GM19452 (cell line): ENCODE data around the gene RDX.
A peak's percentile ranks its signal among the peaks of the same experiment; 100 is the strongest.
"Not testable (repeated sequence)": the region's sequence is repeated elsewhere in the genome, so short reads cannot be mapped to it uniquely, and the experiment has no call there.

Experiments
- ATAC-seq: cut with Tn5 transposase; IDR thresholded peaks from one replicate; pipeline ENCODE4 v1.9.1; 2021; ENCODE audit not compliant: unreplicated experiment

The RDX gene

DNA sequence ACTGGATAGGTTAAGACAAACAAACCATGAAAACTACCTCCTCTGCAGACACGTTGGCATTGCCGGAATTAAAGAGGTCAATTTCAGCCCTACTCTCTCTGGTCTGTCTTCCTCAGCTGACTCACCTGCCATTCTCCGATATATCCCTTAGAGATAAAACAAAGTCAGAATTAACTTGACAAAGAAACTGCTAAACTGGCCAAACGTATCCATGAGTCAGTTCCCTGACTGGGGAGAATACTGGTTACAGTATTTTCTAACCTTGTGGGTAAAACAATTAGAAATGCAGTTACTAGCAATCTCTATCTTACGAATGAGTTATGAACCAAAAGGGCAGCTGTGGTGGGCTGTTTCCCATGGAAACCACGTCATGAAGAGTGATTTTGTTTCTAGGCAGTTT is 96.2 kb downstream of the RDX start:
- no peak for ATAC-seq

DNA sequence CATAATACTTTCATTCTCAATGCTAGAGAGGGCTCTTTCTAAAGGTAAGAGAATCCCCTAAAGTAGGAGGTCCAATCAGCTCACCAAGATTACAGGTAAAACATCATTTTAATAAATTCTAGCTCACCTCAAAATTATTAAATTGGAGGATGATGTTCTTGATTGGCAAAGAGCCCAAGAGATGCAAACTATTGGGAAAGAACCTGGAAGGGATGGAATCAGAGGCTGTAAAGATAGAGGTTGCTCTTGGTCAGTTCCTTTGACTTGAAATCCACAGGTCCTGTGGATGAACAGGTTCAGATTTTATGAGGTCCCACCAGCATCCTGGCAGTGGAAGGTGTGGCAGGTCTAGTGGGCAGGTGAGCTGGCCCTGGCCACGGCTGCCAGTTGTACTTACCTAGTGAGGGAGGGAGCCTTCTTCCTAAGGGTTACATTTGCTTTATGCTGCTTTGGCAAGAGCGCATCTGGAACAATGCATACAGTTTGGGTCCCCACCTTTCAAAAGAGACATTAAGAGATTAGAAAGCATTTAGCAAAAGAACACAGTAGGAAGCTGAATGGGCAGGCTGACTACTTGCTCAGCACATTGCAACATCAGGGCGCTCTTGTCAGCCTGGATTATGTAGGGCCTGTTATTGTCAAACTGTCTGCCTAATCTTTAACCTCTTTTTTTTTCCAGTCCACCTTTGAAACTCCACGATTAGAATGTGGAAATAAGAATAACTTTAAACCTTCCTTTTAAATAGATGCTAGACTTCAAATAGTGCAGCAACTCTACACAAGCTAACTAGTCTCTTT is 97.0 kb downstream of the RDX start:
- no peak for ATAC-seq

DNA sequence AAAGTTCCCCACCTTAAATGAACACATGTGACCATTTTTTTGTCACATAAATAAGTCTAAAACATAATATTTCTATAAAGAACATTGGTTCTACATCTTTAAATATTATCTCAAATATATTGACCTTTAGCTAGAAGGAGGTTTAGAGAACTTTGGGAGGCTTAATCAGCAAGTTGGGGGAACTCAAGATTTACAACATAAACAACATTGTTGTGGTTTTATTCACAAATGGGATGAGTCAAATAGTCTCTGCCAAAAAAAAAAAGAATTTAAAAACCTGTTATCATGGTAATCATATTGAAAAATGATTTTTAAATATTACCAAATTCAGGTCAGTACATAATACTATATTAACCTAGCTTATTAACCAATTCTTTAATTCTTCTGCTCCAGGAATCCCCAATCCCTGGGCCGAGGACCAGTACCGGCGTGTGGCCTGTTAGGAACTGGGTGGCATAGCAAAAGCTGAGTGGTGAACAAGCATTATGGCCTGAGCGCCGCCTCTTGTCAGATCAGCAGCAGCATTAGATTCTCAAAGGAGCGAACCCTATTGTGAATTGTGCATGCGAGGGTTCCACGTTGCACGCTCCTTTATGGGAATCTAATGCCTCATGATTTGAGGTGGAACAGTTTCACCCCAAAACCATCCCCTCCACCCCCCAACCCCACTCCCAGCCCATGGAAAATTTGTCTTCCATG is 98.2 kb downstream of the RDX start:
- ATAC-seq, result no peak

DNA sequence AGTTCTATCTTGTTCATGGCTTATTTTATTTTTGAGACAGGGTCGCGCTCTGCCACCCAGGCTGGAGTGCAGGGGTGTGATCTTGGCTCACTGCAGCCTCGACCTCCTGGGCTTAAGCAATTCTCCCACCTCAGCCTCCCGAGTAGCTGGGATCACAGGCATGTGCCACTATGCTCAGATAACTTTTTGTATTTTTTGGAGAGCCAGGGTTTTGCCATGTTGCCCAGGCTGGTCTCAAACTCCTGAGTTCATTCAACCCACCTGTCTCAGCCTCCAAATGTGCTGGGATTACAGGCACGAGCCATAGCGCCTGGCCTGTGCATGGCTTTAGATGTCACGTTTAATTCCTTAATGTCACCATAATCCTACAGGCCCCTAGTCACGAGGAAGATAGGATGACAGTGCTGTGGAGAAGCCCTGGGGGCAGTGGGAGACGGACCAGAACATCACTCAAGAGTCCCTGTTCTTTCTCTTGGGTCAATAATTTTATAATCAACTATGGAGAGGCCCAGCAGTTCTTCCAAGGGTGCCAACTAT is 99.5 kb downstream of the RDX start:
- no peak for ATAC-seq

DNA sequence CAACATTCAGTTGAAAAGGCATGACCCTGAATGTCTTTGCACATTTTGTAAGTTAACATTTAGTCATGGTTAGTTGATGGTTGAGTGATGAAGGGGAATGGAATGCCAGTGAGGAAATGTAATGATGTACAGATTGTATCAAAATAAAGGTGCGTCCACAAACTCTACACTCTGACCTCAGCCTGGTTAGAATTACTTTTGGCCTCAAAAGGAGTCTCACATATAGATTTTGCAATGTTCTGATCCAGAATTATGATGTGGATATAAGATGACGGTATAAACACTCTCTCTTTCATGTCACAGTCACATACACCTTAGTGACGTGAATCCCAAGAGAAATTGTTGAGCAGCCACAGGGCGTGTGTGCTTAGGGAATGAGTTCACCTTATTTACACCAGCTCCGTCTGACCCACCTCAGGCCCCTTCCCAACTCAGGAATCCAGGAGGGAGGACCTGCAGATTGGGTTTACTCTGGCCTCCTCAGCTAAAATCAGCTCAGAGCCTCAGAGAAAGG is 100.1 kb downstream of the RDX start:
- ATAC-seq, result no peak

DNA sequence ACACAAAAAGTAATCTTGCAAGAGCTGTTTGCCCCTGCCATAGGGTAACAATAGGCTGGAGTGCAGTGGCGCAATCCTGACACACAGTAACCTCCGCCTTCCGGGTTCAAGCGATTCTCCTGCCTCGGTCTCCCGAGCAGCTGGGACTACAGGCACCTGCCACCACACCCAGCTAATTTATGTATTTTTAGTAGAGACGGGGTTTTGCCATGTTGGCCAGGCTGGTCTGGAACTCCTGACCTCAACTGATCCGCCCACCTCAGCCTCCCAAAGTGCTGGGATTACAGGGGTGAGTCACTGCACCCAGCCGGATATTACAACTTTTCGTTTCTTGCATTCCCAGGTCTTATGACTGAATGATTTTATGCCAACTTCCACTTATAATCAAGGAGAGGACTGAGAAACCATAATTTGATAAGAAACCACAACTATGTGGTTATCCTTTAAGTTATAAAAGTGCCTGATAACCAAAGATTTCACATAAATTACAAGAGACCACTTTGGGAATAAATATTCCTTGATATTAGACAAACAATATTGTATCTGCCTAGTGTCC is 102.1 kb downstream of the RDX start:
- not testable (repeated sequence) for ATAC-seq

DNA sequence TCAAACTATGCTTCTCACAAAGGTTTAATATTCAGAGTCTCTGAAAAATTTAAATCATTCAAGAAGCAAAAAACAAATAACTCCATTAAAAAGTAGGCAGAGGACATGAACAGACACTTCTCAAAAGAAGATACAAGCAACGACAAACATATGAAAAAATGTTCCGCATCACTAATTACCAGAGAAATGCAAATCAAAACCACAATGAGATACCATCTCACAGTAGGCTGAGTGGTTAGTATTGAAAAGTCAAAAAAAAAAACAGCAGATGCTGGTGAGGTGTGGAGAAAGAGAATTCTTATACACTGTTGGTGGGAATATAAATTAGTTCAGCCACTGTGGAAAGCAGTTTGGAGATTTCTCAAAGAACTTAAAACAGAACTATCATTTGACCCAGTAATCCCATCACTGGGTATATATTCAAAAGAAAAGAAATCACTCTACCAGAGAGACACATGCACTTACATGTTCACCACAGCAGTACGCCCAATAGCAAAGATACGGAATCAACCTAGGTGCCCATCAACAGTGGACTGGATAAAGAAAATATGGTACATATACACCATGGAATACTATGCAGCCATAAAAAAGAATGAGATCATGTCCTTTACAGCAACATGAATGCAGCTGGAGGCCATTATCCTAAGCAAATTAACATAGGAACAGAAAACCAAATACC is 103.7 kb downstream of the RDX start:
- ATAC-seq, result peak; percentile 63

DNA sequence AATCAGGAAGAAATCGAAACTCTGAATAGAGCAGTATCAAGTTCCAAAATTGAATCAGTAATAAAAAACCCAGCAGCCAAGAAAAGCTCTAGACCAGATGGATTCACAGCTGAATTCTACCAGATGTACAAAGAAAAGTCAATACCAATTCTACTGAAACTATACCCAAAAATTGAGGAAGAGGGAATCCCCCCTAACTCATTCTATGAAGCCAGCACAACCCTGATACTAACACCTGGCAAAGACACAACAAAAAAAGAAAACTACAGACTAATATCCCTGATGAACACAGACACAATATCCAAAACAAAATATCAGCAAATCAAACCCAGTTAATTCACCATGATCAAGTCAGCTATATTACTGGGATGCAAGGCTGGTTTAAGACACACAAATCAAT is 105.5 kb downstream of the RDX start:
- no peak for ATAC-seq

DNA sequence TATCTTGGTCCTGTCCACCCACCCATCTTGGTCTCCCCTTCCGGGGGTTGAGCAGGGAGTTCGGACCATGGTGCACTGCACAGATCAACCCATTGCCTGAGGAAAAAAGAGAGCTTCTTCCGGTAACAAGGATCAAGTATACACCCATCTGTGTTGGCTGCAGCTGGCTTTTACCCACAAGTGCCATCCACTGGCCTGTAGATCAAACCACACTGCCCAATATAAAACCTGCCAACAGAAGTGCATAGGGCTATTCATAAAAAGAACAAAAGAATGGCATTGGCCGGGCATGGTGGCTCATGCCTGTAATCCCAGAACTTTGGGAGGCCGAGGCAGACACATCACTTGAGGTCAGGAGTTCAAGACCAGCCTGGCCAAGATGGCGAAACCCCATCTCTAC is 108.7 kb downstream of the RDX start:
- no peak for ATAC-seq

DNA sequence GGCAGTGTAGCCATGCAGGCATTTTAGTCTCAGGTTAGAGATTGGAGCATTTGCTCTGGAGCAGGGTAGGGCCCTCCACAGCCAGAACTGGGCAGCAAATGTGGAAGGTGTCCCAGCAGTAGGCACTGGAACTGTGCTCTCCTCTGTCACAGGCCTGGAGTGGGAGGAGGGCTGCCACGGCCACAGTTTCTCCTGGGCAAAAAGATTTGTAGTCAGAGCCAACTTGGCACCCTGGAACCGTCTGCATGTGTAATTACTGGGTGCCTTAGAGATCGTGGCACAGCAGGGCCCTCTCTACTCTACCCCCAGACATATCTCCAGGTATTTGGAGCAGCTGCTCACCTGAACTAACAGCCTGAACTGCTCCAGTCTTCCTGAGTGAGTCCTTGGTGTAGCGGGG is 109.5 kb downstream of the RDX start:
- ATAC-seq, result no peak

DNA sequence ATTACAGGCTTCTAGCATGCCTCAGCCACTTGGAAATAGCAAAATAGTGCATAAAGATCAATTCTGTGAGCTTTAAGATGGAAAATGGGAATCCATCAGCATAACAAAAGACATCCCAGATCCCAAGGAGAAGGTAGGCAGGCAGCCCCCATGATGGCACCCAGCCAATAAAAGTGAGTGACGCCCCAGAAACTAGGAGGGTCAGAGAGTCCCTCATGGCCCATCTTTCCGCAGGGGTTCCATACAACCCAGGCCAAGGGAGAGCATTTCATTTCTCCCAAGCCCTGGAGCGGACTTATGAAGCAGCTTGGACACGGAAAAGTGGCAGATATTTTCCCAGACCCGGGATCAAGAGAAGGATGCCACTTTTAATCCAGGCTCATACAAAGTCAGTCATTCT is 110.0 kb downstream of the RDX start:
- ATAC-seq, result no peak

DNA sequence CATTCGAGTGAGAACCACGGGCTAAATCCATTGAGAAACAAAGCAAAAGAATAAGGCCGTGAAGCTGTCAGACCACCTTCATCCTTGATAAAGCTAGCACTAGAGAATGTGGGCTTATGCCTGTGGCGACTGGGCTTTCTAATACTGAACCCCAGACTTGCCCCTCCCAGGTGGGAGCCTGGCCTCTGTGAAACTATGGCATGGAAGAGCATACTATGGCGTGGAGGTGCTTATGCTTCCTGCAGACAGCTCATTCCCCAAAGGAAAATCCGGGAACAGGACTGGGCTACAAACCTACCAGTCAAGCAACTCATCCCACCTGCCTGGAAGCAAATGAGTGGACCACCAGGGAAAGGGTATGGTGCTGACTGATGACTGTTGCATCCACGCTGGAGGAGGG is 110.8 kb downstream of the RDX start:
- ATAC-seq, result no peak

DNA sequence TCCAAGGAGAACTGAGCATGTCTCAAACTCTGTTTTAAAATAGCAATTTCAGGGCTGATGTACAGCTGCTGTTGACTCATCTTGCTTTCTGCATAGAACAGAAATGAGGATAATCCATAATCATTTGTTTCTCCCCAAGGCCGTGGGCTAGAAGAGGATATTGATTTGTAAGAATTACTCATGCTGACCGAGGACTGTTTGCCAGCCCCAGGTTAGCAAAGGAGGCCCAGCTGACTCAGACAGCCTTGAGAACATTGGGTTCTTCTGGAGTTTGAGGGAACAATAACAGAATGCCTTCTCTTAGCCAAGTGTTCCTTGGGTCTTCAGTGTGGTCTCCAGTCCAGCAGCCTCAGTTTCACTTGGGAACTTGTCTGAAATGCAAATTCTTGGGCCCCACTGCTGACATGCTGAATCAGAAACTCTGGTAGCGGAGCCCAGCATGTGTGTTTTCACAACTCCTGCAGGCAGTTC is 111.3 kb downstream of the RDX start:
- no peak for ATAC-seq

DNA sequence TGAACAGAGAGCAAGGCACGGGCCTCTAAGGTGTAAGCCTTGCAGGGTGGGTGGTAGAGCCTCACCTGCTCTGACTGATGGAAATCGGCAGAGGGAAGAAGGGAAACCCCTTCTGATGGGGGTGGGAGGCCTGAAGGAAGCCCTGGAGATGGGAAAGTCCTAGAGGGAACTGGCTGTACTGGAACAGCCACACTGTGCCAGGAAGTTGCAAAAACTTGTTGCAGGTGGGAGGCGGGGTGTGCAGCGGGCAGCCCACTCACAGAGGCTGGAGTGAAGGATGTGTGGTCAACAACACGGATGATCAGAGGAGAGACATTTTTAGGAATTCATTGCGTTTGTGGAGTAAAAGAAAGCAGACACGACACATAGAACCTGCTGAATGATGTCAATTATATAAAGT is 112.0 kb downstream of the RDX start:
- no peak for ATAC-seq

DNA sequence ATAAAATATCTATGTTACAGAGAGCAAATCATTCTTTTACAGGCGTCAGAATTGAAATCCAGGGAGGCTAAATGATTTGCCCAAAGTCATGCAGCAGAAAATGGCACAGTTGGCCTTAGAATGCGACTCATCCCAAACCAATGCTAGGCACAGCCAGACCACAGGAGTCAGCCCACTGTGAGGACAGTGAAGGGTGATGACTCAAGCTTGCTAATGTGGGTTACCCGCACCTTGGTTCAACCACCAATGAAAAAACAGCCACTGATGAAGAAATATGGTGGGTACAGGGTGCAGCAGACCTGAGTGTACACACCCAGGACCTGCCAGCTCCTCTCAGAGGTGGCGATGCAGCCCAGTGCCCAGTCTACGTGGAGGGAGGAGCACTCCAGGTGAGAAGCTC is 113.5 kb downstream of the RDX start:
- no peak for ATAC-seq

DNA sequence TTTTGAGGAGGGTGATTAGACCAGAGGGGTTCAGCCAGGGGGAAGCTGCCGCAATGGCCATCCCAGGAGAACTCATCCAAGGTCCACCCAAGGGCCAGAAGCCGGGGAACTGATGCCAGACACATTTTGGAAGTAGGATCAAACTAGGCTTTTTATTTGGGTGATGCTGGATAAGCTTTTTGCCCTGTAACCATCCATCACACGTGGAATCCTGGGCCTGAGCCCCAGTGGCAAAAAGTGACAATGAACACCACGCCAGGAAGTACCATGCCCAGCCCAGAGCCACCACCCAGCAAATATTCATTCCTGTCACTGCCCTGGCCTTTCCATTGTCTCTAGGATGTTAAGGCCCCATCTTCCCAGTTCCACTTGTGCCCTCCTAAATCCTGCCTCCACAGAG is 117.3 kb downstream of the RDX start:
- ATAC-seq, result no peak

DNA sequence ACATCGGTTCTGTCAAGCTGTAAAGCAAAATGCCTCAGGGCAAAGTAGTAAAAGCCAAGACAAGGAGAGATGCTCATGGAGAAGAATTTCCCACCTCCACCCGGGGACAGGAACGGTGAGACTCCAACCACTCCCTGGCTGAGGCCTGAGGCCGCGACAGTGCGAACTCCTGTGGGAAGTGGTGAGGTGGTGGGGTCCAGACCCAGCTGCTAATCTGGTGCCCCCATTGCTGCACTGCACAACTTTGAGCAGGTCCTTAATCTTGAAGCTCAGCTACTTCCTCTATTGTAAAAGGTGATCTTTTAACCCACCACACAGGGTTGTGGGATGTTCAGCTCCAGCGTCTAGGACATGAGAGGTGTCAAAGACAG is 119.3 kb downstream of the RDX start:
- no peak for ATAC-seq

DNA sequence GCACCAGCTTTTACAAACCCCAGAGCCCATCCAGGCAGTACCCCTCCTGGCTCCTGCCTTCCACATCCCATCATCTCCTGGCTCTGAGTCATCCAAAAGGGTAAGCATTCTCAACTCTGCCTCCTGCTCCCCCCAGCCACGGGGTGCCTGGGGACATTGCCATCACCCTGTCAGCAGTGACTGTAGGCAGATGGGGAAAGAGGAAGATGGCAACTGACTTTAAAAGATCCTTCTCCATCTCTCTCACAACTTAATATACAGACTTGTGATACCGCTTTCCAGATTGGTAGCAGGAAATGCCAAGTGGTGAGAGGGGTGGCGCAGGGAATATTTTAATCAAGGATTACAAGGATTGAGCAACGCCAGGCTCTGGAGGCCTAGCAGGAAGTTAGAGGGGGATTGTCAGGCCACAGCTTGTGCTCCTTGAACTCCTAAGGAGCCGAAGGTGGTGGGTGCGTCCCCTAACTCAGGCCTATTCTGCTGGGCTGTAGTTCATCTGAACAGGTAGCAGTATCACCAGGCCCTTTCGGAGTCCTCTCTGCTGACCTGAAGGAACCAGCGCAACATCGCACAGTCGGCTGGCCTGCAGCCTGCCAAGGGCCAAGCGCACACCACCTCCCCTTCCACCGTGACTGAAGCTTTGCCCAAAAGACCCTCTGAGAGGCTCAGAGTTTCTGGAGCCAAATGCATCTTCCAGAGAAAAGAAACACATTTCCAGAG is 119.9 kb downstream of the RDX start:
- no peak for ATAC-seq

DNA sequence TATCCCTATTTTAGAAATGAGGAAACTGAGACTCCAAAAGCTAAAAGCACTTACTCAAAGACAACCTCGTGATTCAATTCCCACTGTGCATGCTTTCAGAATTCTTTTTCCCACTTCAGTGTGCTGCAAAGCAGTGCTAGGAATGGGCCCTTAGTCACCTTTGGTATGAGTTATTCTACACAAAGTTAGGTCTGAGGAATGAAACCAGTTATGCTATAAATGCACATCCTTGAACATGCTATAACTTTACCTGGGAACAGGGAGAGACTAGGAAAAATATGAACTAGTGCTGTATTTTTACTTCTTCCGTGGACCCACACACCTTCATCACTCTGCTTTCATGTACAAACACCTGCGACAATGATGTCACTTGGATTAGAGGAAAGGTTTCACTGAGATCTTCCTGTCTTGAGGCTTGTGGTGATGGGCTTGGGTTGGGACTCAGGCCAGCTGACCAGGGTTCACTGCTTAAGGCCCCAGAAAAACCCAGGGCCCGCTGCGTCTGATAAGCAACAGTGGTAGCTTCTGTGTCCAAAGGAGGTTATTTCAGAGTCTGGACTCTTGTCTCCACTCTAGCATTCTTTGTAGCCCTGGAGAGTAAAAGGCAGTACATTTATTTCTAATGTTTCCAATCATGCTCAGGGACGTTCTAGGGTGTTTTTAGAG is 121.6 kb downstream of the RDX start:
- no peak for ATAC-seq
